Vagina (tissue), 2 donors: ENCODE data around the gene SIPA1L3.

Experiments used
- CTCF ChIP-seq, 3 experiments: fragments of 450-650 bp in 2 of 3; fragments of 200-600 bp in 1 of 3; sonication (generic) in 1 of 3; IDR thresholded peaks; one replicate each; pipeline ENCODE4 v1.5.1; 2017 to 2019; ENCODE audit warnings: antibody characterized with exemption in 3 of 3, mild to moderate bottlenecking in 2 of 3, moderate library complexity in 2 of 3
- POLR2A ChIP-seq, 2 donors: fragments of 450-650 bp; IDR thresholded peaks; one replicate each; pipeline ENCODE4 v1.6.1; 2017; ENCODE audit warnings: antibody characterized with exemption in 2 of 2, mild to moderate bottlenecking in 2 of 2, moderate library complexity in 2 of 2

- TF ChIP-seq POLR2A (IDR thresholded peaks at IDR 0.05) = no peak
- no peak for TF ChIP-seq CTCF (IDR thresholded peaks at IDR 0.05)
Measured at GRCh38 chr19:38251564-38252051, 344.6 kb downstream of the SIPA1L3 start.
